Keratinocyte (primary cell): ENCODE measurements around the gene SLC7A1. TPM values are rescaled to one million over a fixed set of nuclear protein-coding genes. Genes with fewer than 3 reads are reported as not detected.

Experiments
- DNase-seq: peaks from one replicate; pipeline ENCODE4 v3.0.0-alpha.2; 2011; ENCODE audit warnings: low read depth, missing footprints, low spot score
- FAIRE-seq: peaks from 2 replicates; lab custom pipeline; 2011; peaks lifted over from hg19 to GRCh38; lab: Jason Lieb, UNC
- H2AFZ ChIP-seq: 2 replicates; pipeline ENCODE4 v1.6.0; 2012; ENCODE audit warnings: low read length, control low read depth, inconsistent platforms; ENCODE audit not compliant: control insufficient read depth
- H3K27ac ChIP-seq: 2 replicates; pipeline ENCODE4 v1.5.1; 2011; ENCODE audit warnings: low read length; ENCODE audit not compliant: control insufficient read depth, insufficient read depth
- H3K27me3 ChIP-seq: 3 replicates; pipeline ENCODE4 v1.6.0; 2011; ENCODE audit warnings: low read length; ENCODE audit not compliant: control insufficient read depth, insufficient read depth; ENCODE audit errors: extremely low read depth
- H3K36me3 ChIP-seq, 2 experiments: 2 replicates in 1 of 2; 3 replicates in 1 of 2; pipeline ENCODE4 v1.5.1; 2011; ENCODE audit warnings: low read length in 2 of 2, mild to moderate bottlenecking in 1 of 2; ENCODE audit not compliant: control insufficient read depth in 2 of 2, insufficient read depth in 2 of 2; ENCODE audit errors: extremely low read depth in 1 of 2
- H3K4me1 ChIP-seq: 3 replicates; pipeline ENCODE4 v1.5.1; 2011; ENCODE audit warnings: low read length; ENCODE audit not compliant: control insufficient read depth, insufficient read depth; ENCODE audit errors: extremely low read depth
- H3K4me2 ChIP-seq: 3 replicates; pipeline ENCODE4 v1.6.0; 2011; ENCODE audit warnings: low read depth, low read length; ENCODE audit not compliant: control insufficient read depth, insufficient read depth; ENCODE audit errors: extremely low read depth
- H3K4me3 ChIP-seq, 3 experiments: fragments of 200-600 bp in 1 of 3; sonication (generic) in 1 of 3; 2 replicates in 2 of 3; 3 replicates in 1 of 3; pipeline ENCODE4 v1.5.1; 2011 to 2016; ENCODE audit warnings: low read length in 3 of 3, mild to moderate bottlenecking in 3 of 3, control low read depth in 2 of 3, inconsistent platforms in 1 of 3, low read depth in 1 of 3, mixed read lengths in 1 of 3, mixed run types in 1 of 3, moderate library complexity in 1 of 3; ENCODE audit not compliant: control insufficient read depth in 2 of 3, insufficient read depth in 2 of 3; ENCODE audit errors: extremely low read depth in 1 of 3
- H3K79me2 ChIP-seq: 2 replicates; pipeline ENCODE4 v1.6.0; 2012; ENCODE audit warnings: low read length; ENCODE audit not compliant: control insufficient read depth, insufficient read depth
- H3K9ac ChIP-seq: 3 replicates; pipeline ENCODE4 v1.6.0; 2011; ENCODE audit warnings: low read length; ENCODE audit not compliant: control insufficient read depth, insufficient read depth; ENCODE audit errors: extremely low read depth
- H3K9me1 ChIP-seq: 3 replicates; pipeline ENCODE4 v1.6.0; 2011; ENCODE audit warnings: low read length; ENCODE audit not compliant: control insufficient read depth, insufficient read depth; ENCODE audit errors: extremely low read depth
- H3K9me3 ChIP-seq: 2 replicates; pipeline ENCODE4 v1.5.1; 2012; ENCODE audit warnings: low read depth, low read length; ENCODE audit not compliant: control insufficient read depth
- H4K20me1 ChIP-seq: 3 replicates; pipeline ENCODE4 v1.6.0; 2011; ENCODE audit warnings: low read length; ENCODE audit not compliant: control insufficient read depth, insufficient read depth; ENCODE audit errors: extremely low read depth
- EZH2 ChIP-seq: IDR thresholded peaks from one replicate; pipeline ENCODE4 v1.6.1; 2012; ENCODE audit warnings: inconsistent platforms, mild to moderate bottlenecking, low read length, moderate library complexity
- dilution Hi-C: fragments of 300-500 bp; cut with MboI; formaldehyde crosslinking; loops from one replicate; pipeline ENCODE4 v1.7.0; 2020; ENCODE audit warnings: low sequenced_read_pairs; ENCODE audit not compliant: extremely low pct_ligation_motif_present
- polyA plus RNA-seq, 5 experiments: library from polyadenylated mRNA; depleted of rRNA in 3 of 5; stranded (reverse) in 3 of 5; stranded (forward) in 1 of 5; unstranded in 1 of 5; fragments of >200 nt; gene quantifications; 1 replicate in 1 of 5; 2 replicates in 3 of 5; 3 replicates in 1 of 5; pipeline versions ENCODE4 v1.2.1 to v1.2.3, GENCODE V29; 2011 to 2012; ENCODE audit warnings: missing spikeins in 2 of 5, low read depth in 1 of 5, low replicate concordance in 1 of 5
- TF ChIP-seq, protein P1 (sequence below), 3 experiments: IDR thresholded peaks in 1 of 3; conservative IDR thresholded peaks in 1 of 3; optimal IDR thresholded peaks in 1 of 3; 2 replicates in 2 of 3; 3 replicates in 1 of 3; pipeline versions ENCODE3 to v1.5.1; 2011; ENCODE audit warnings: low read length in 3 of 3, mild to moderate bottlenecking in 3 of 3, moderate library complexity in 2 of 3, control low read depth in 1 of 3, inconsistent platforms in 1 of 3; ENCODE audit not compliant: insufficient read depth in 2 of 3; ENCODE audit errors: extremely low read depth in 1 of 3

SLC7A1 gene
- polyA plus RNA-seq, 1 donor (not counting 4 experiments of a cell fraction or from before 2014, with no cell fraction given) = 41.5 TPM

DNA sequence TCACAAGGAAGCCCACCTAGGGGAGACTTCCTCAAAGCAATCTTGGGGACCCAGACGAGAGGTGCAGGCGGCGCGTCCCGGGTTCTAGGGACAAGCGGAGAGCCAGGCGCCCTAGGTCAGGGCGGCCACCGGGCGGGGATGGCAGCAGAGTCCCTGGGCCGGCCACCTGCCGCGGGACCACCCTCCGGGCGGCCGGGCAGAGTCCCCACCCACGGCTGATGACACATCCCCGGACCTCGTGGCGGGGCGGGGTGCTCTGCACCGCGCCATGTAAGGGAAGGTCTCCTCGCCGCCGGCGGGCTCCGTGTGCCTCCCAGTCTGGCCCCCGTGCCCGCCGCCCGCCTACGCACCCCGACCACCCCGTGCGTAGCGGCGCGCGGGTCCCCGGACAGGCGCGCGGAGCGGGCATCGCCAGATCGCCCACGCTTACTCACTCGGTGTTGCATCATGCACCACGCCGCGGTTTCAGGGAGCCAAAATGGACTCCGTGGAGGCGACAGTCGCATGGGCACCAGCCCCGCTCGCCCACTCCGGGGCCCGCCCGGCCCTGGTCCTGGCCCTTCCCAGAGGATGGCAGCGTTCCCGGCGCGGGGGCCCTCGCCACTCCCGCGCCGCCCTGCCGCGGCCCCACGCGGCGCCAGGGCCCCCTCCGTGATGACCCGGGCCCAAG is 643 bp downstream of the SLC7A1 start:
- peak overlapping the region; percentile 86 to 93 (median 90) for H3K4me3 ChIP-seq
- H4K20me1 ChIP-seq = peaks cover 14% of the 10 kb centered on the region
- no peak for TF ChIP-seq EZH2
- TF ChIP-seq, protein P1, sequence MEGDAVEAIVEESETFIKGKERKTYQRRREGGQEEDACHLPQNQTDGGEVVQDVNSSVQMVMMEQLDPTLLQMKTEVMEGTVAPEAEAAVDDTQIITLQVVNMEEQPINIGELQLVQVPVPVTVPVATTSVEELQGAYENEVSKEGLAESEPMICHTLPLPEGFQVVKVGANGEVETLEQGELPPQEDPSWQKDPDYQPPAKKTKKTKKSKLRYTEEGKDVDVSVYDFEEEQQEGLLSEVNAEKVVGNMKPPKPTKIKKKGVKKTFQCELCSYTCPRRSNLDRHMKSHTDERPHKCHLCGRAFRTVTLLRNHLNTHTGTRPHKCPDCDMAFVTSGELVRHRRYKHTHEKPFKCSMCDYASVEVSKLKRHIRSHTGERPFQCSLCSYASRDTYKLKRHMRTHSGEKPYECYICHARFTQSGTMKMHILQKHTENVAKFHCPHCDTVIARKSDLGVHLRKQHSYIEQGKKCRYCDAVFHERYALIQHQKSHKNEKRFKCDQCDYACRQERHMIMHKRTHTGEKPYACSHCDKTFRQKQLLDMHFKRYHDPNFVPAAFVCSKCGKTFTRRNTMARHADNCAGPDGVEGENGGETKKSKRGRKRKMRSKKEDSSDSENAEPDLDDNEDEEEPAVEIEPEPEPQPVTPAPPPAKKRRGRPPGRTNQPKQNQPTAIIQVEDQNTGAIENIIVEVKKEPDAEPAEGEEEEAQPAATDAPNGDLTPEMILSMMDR (optimal IDR thresholded peaks at IDR 0.05 in 1 of 3, IDR thresholded peaks at IDR 0.05 in 1 of 3, conservative IDR thresholded peaks at IDR 0.05 in 1 of 3; ENCODE audit: extremely low read depth in 1 of 3, insufficient read depth in 2 of 3, low read length in 3 of 3) = no peak
- no peaks in the 10 kb centered on the region for H3K9me3 ChIP-seq
- no peak overlapping the region for H2AFZ ChIP-seq
- peaks cover 0 to 30% of the 10 kb centered on the region in 2 experiments for H3K36me3 ChIP-seq
- peaks cover 4% of the 10 kb centered on the region for H3K9me1 ChIP-seq
- DNase-seq = no peak
- peaks cover 42% of the 10 kb centered on the region for H3K4me1 ChIP-seq
- H3K79me2 ChIP-seq = peaks cover 53% of the 10 kb centered on the region
- dilution Hi-C loops = no loop called here
- FAIRE-seq = no peak
- peak overlapping the region; percentile 97 for H3K9ac ChIP-seq
- no peaks in the 10 kb centered on the region for H3K27me3 ChIP-seq
- H3K27ac ChIP-seq = peak overlapping the region; percentile 100
- peak overlapping the region; percentile 89 for H3K4me2 ChIP-seq

- DNase-seq (no peak), FAIRE-seq (peak; percentile 68)
- peak overlapping the region; percentile 100 for H3K27ac ChIP-seq
- peaks cover 47% of the 10 kb centered on the region for H3K4me1 ChIP-seq
- no peaks in the 10 kb centered on the region for H3K27me3 ChIP-seq
- peaks cover 59% of the 10 kb centered on the region for H3K79me2 ChIP-seq
- dilution Hi-C loops = no loop called here
- no peak overlapping the region for H2AFZ ChIP-seq
- peak overlapping the region; percentile 97 for H3K9ac ChIP-seq
- H3K36me3 ChIP-seq = peaks cover 0 to 35% of the 10 kb centered on the region in 2 experiments
- H4K20me1 ChIP-seq = peaks cover 18% of the 10 kb centered on the region
- TF ChIP-seq, protein P1 (optimal IDR thresholded peaks at IDR 0.05 in 1 of 3, IDR thresholded peaks at IDR 0.05 in 1 of 3, conservative IDR thresholded peaks at IDR 0.05 in 1 of 3; ENCODE audit: extremely low read depth in 1 of 3, insufficient read depth in 2 of 3, low read length in 3 of 3) = no peak
- TF ChIP-seq EZH2 = no peak
- H3K4me3 ChIP-seq = peak overlapping the region; percentile 86 to 93 (median 90)
- no peaks in the 10 kb centered on the region for H3K9me3 ChIP-seq
- peak overlapping the region; percentile 89 for H3K4me2 ChIP-seq
- peaks cover 6% of the 10 kb centered on the region for H3K9me1 ChIP-seq
Observed at GRCh38 chr13:29594303-29594709, 1.2 kb downstream of the SLC7A1 start.
